B cell (primary cell): ENCODE measurements around the gene PARD3. TPM values are rescaled to one million over a fixed set of nuclear protein-coding genes. Genes with fewer than 3 reads are reported as not detected.

ENCODE experiments used
- ATAC-seq: fragments of 200-7000 bp; cut with Tn5 transposase; one replicate; pipeline ENCODE4 v1.10.0; 2021; ENCODE audit warnings: low read depth, mild to moderate bottlenecking, moderate number of reproducible peaks, moderate library complexity
- CTCF ChIA-PET: fragments of 350-600 bp; sonication (Branson Sonifier 250); formaldehyde crosslinking; loops from one replicate; lab custom pipeline; 2021; ENCODE audit warnings: antibody characterized with exemption, inconsistent platforms; lab: Charles Lee
- POLR2A ChIA-PET: fragments of 350-600 bp; sonication (Branson Sonifier 250); formaldehyde crosslinking; loops from one replicate; lab custom pipeline; 2021; ENCODE audit warnings: antibody characterized with exemption; lab: Charles Lee
- DNase-seq: peaks from one replicate; pipeline ENCODE4 v3.0.0; 2013
- H2AFZ ChIP-seq: 2 replicates; pipeline ENCODE4 v1.6.1; 2012; ENCODE audit warnings: mild to moderate bottlenecking, low read depth, low read length; ENCODE audit not compliant: insufficient read depth, poor library complexity, severe bottlenecking
- H3K27ac ChIP-seq, 2 donors: 1 replicate in 1 of 2; 2 replicates in 1 of 2; pipeline ENCODE4 v1.5.1; 2012 to 2013; ENCODE audit warnings: low read length in 2 of 2, mild to moderate bottlenecking in 2 of 2, moderate library complexity in 1 of 2
- H3K27me3 ChIP-seq, 4 experiments: fragments of 200-600 bp in 1 of 4; sonication (generic) in 1 of 4; replicated peaks in 1 of 4; 1 replicate in 2 of 4; 2 replicates in 2 of 4; pipeline versions ENCODE4 v1.6.1 to v1.7.0; 2013 to 2016; ENCODE audit warnings: low read length in 3 of 4, mild to moderate bottlenecking in 2 of 4, mixed read lengths in 1 of 4, moderate library complexity in 1 of 4; ENCODE audit not compliant: insufficient read depth in 4 of 4, control insufficient read depth in 3 of 4; ENCODE audit errors: control extremely low read depth in 1 of 4
- H3K36me3 ChIP-seq, 2 experiments: replicated peaks in 1 of 2; 1 replicate in 1 of 2; 2 replicates in 1 of 2; pipeline versions ENCODE4 v1.6.1 to v1.7.1; 2013; ENCODE audit warnings: low read length in 1 of 2; ENCODE audit not compliant: insufficient read depth in 2 of 2, control insufficient read depth in 1 of 2; ENCODE audit errors: control extremely low read depth in 1 of 2, extremely low read depth in 1 of 2
- H3K4me1 ChIP-seq, 2 donors: fragments of 200-600 bp in 1 of 2; sonication (generic) in 1 of 2; 1 replicate in 1 of 2; 2 replicates in 1 of 2; pipeline versions ENCODE4 v1.5.1 to v1.6.1; 2013 to 2017; ENCODE audit warnings: low read length in 2 of 2; ENCODE audit not compliant: control insufficient read depth in 2 of 2, insufficient read depth in 2 of 2
- H3K4me2 ChIP-seq: replicated peaks from 2 replicates; pipeline ENCODE3; 2012; ENCODE audit warnings: mild to moderate bottlenecking, low read depth, low read length; ENCODE audit not compliant: poor library complexity, severe bottlenecking
- H3K4me3 ChIP-seq, 5 experiments: fragments of 200-600 bp in 1 of 5; sonication (generic) in 1 of 5; 1 replicate in 3 of 5; 2 replicates in 2 of 5; pipeline versions ENCODE4 v1.5.1 to v1.7.0; 2011 to 2016; ENCODE audit warnings: low read length in 4 of 5, mild to moderate bottlenecking in 4 of 5, low read depth in 2 of 5, control low read depth in 1 of 5, moderate library complexity in 1 of 5; ENCODE audit not compliant: insufficient read depth in 1 of 5; ENCODE audit errors: control extremely low read depth in 1 of 5, extremely low read depth in 1 of 5
- H3K79me2 ChIP-seq: fragments of 200-600 bp; sonication (generic); one replicate; pipeline ENCODE4 v1.6.0; 2016; ENCODE audit warnings: low read length; ENCODE audit not compliant: control insufficient read depth, insufficient read depth
- H3K9ac ChIP-seq: fragments of 200-600 bp; sonication (generic); 2 replicates; pipeline ENCODE4 v1.6.1; 2017; ENCODE audit warnings: mild to moderate bottlenecking, low read length, moderate library complexity
- H3K9me3 ChIP-seq, 3 donors: one replicate each; pipeline versions ENCODE4 v1.6.1 to v1.7.1; 2013; ENCODE audit warnings: low read length in 2 of 3; ENCODE audit not compliant: control insufficient read depth in 2 of 3, insufficient read depth in 1 of 3; ENCODE audit errors: control extremely low read depth in 1 of 3
- H4K20me1 ChIP-seq: 2 replicates; pipeline ENCODE4 v1.6.0; 2012; ENCODE audit warnings: mild to moderate bottlenecking, low read length; ENCODE audit not compliant: insufficient read depth, control insufficient read depth, poor library complexity, severe bottlenecking
- H3K27ac Mint-ChIP-seq: one replicate; pipeline ENCODE4 v1.8.0; 2021; ENCODE audit warnings: mixed read lengths
- H3K27me3 Mint-ChIP-seq: one replicate; pipeline ENCODE4 v1.8.0; 2021; ENCODE audit warnings: mixed read lengths
- H3K4me1 Mint-ChIP-seq: one replicate; pipeline ENCODE4 v1.8.0; 2021; ENCODE audit warnings: mixed read lengths
- H3K4me3 Mint-ChIP-seq: one replicate; pipeline ENCODE4 v1.8.0; 2021; ENCODE audit warnings: mixed read lengths
- H3K9me3 Mint-ChIP-seq: one replicate; pipeline ENCODE4 v1.8.0; 2022; ENCODE audit warnings: mixed read lengths; ENCODE audit not compliant: insufficient read depth
- EZH2 ChIP-seq: IDR thresholded peaks from 2 replicates; pipeline ENCODE4 v1.6.1; 2012; ENCODE audit warnings: borderline replicate concordance, low read depth, mild to moderate bottlenecking, moderate library complexity, low read length; ENCODE audit not compliant: insufficient read depth, poor library complexity, severe bottlenecking
- WGBS: methylation state at CpG from one replicate; pipeline ENCODE4 v1.1.5; 2013; ENCODE audit warnings: missing lambda C conversion rate; ENCODE audit not compliant: insufficient coverage; 5-methylcytosine and 5-hydroxymethylcytosine counted together
- intact Hi-C: fragments of 100-400 bp; cut with micrococcal nuclease; formaldehyde crosslinking; loops from one replicate; pipeline ENCODE4 v1.10.0; 2022
- polyA plus RNA-seq: library from polyadenylated mRNA; depleted of rRNA; stranded (reverse); fragments of >200 nt; gene quantifications from 2 replicates; pipeline ENCODE4 v1.2.3, GENCODE V29; 2012
- total RNA-seq, 2 donors: library from RNA; stranded (reverse); fragments of 120-200 nt in 1 of 2; gene quantifications; 1 replicate in 1 of 2; 2 replicates in 1 of 2; pipeline versions ENCODE4 v1.2.3 to v1.2.4, GENCODE V29; 2013 to 2022
- TF ChIP-seq, protein P1 (sequence below): fragments of 200-600 bp; IDR thresholded peaks from one replicate; pipeline ENCODE4 v1.8.0; 2022; ENCODE audit warnings: antibody characterized with exemption, mild to moderate bottlenecking

Gene PARD3
- total and polyA plus RNA-seq, 2 donors (not counting 1 experiment from before 2014, with no cell fraction given): not detected

- no peaks in the 10 kb centered on the region for H4K20me1 ChIP-seq
- H3K79me2 ChIP-seq: no peaks in the 10 kb centered on the region
- no peak overlapping the region for H3K9ac ChIP-seq
- POLR2A ChIA-PET: no interaction called here
- DNase-seq (no peak), ATAC-seq (no peak)
- H3K27ac ChIP-seq: no peak overlapping the region
- H3K4me3 Mint-ChIP-seq: no peak overlapping the region
- H2AFZ ChIP-seq: no peak overlapping the region
- H3K4me2 ChIP-seq: no peak overlapping the region
- no peaks in the 10 kb centered on the region for H3K4me1 Mint-ChIP-seq
- no peak overlapping the region for H3K4me3 ChIP-seq
- CTCF ChIA-PET: no interaction called here
- no peak for TF ChIP-seq EZH2
- TF ChIP-seq, protein P1, sequence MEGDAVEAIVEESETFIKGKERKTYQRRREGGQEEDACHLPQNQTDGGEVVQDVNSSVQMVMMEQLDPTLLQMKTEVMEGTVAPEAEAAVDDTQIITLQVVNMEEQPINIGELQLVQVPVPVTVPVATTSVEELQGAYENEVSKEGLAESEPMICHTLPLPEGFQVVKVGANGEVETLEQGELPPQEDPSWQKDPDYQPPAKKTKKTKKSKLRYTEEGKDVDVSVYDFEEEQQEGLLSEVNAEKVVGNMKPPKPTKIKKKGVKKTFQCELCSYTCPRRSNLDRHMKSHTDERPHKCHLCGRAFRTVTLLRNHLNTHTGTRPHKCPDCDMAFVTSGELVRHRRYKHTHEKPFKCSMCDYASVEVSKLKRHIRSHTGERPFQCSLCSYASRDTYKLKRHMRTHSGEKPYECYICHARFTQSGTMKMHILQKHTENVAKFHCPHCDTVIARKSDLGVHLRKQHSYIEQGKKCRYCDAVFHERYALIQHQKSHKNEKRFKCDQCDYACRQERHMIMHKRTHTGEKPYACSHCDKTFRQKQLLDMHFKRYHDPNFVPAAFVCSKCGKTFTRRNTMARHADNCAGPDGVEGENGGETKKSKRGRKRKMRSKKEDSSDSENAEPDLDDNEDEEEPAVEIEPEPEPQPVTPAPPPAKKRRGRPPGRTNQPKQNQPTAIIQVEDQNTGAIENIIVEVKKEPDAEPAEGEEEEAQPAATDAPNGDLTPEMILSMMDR: no peak
- no peaks in the 10 kb centered on the region for H3K36me3 ChIP-seq
- intact Hi-C loops: no loop called here
- no peaks in the 10 kb centered on the region for H3K4me1 ChIP-seq
- WGBS: no CpG with 5 or more reads among the region's 3 CpGs
- H3K27me3 Mint-ChIP-seq: no peaks in the 10 kb centered on the region
- H3K9me3 Mint-ChIP-seq: peaks cover 2% of the 10 kb centered on the region
- no peak overlapping the region for H3K27ac Mint-ChIP-seq
- H3K27me3 ChIP-seq: no peaks in the 10 kb centered on the region
- H3K9me3 ChIP-seq: no peaks in the 10 kb centered on the region
Measured at GRCh38 chr10:34347131-34347530, 468.0 kb downstream of the PARD3 start.

GRCh38 chr10:34346516-34347100 lies 468.5 kb downstream of the PARD3 start:
- Histone ChIP-seq H3K4me3 (no peak overlapping the region), H3K4me1 (no peaks in the 10 kb centered on the region), H3K27me3 (no peaks in the 10 kb centered on the region), H3K4me2 (no peak overlapping the region), H3K79me2 (no peaks in the 10 kb centered on the region), H3K9me3 (no peaks in the 10 kb centered on the region), H2AFZ (no peak overlapping the region), H3K9ac (no peak overlapping the region), H4K20me1 (no peaks in the 10 kb centered on the region), H3K27ac (no peak overlapping the region), H3K36me3 (no peaks in the 10 kb centered on the region)
- ChIA-PET POLR2A (no interaction called here), CTCF (no interaction called here)
- no peaks in the 10 kb centered on the region for H3K27me3 Mint-ChIP-seq
- H3K27ac Mint-ChIP-seq: no peak overlapping the region
- H3K4me1 Mint-ChIP-seq: no peaks in the 10 kb centered on the region
- no peak for DNase-seq
- TF ChIP-seq, protein P1: no peak
- TF ChIP-seq EZH2: no peak
- H3K9me3 Mint-ChIP-seq: peaks cover 2% of the 10 kb centered on the region
- WGBS: no CpG with 5 or more reads among the region's 1 CpG
- ATAC-seq: no peak
- no peak overlapping the region for H3K4me3 Mint-ChIP-seq
- intact Hi-C loops: no loop called here
